Activated T-cell treated with anti-CD3 and anti-CD28 coated beads, Interleukin-2, amount 50 U/mL, for 24 hours (primary cell): ENCODE data around the gene COPG1.
"Not testable (repeated sequence)": the region's sequence is repeated elsewhere in the genome, so short reads cannot be mapped to it uniquely, and the experiment has no call there.

ENCODE experiments used
- DNase-seq: peaks from one replicate; pipeline ENCODE4 v3.0.0-alpha.2; 2020
- H3K27ac Mint-ChIP-seq: 2 replicates; pipeline ENCODE4 v1.8.0; 2020; ENCODE audit warnings: mild to moderate bottlenecking, mixed read lengths
- H3K27me3 Mint-ChIP-seq: 2 replicates; pipeline ENCODE4 v1.8.0; 2020; ENCODE audit warnings: mixed read lengths
- H3K36me3 Mint-ChIP-seq: 2 replicates; pipeline ENCODE4 v1.8.0; 2020; ENCODE audit warnings: low read depth, mixed read lengths
- H3K4me1 Mint-ChIP-seq: 2 replicates; pipeline ENCODE4 v1.8.0; 2020; ENCODE audit warnings: low read depth, mixed read lengths
- H3K4me3 Mint-ChIP-seq: 2 replicates; pipeline ENCODE4 v1.8.0; 2020; ENCODE audit warnings: mild to moderate bottlenecking, moderate library complexity, mixed read lengths
- H3K9me3 Mint-ChIP-seq: 2 replicates; pipeline ENCODE4 v1.8.0; 2020; ENCODE audit warnings: mixed read lengths

The COPG1 gene

GRCh38 chr3:129259612-129260477 is 10.4 kb downstream of the COPG1 start:
- Mint-ChIP-seq H3K36me3 (peaks cover 98% of the 10 kb centered on the region), H3K9me3 (no peaks in the 10 kb centered on the region), H3K4me1 (peaks cover 3% of the 10 kb centered on the region), H3K27me3 (no peaks in the 10 kb centered on the region), H3K4me3 (no peak overlapping the region), H3K27ac (no peak overlapping the region)
- no peak for DNase-seq

GRCh38 chr3:129260606-129261005 is 11.2 kb downstream of the COPG1 start:
- DNase-seq: no peak
- no peak overlapping the region for H3K4me3 Mint-ChIP-seq
- H3K27ac Mint-ChIP-seq: peak overlapping the region; percentile 4
- peaks cover 1% of the 10 kb centered on the region for H3K4me1 Mint-ChIP-seq
- H3K27me3 Mint-ChIP-seq: no peaks in the 10 kb centered on the region
- H3K36me3 Mint-ChIP-seq: peaks cover 98% of the 10 kb centered on the region
- H3K9me3 Mint-ChIP-seq: no peaks in the 10 kb centered on the region

- no peaks in the 10 kb centered on the region for H3K4me1 Mint-ChIP-seq
- no peaks in the 10 kb centered on the region for H3K9me3 Mint-ChIP-seq
- no peaks in the 10 kb centered on the region for H3K27me3 Mint-ChIP-seq
- peak; percentile 7 for DNase-seq
- H3K4me3 Mint-ChIP-seq: no peak overlapping the region
- peaks cover 98% of the 10 kb centered on the region for H3K36me3 Mint-ChIP-seq
- no peak overlapping the region for H3K27ac Mint-ChIP-seq
Measured at GRCh38 chr3:129261894-129262293, 12.5 kb downstream of the COPG1 start.

GRCh38 chr3:129263161-129263910 is 13.9 kb downstream of the COPG1 start:
- peak; percentile 6 for DNase-seq
- no peaks in the 10 kb centered on the region for H3K4me1 Mint-ChIP-seq
- H3K9me3 Mint-ChIP-seq: no peaks in the 10 kb centered on the region
- peak overlapping the region; percentile 31 for H3K27ac Mint-ChIP-seq
- H3K4me3 Mint-ChIP-seq: no peak overlapping the region
- peaks cover 98% of the 10 kb centered on the region for H3K36me3 Mint-ChIP-seq
- no peaks in the 10 kb centered on the region for H3K27me3 Mint-ChIP-seq

GRCh38 chr3:129264994-129265393 is 15.6 kb downstream of the COPG1 start:
- not testable (repeated sequence) for H3K4me1 Mint-ChIP-seq, H3K27me3 Mint-ChIP-seq, DNase-seq, H3K9me3 Mint-ChIP-seq, H3K4me3 Mint-ChIP-seq, H3K27ac Mint-ChIP-seq
- peaks cover 97% of the 10 kb centered on the region for H3K36me3 Mint-ChIP-seq

GRCh38 chr3:129266651-129267050 is 17.2 kb downstream of the COPG1 start:
- peaks cover 97% of the 10 kb centered on the region for H3K36me3 Mint-ChIP-seq

GRCh38 chr3:129268396-129268795 is 19.0 kb downstream of the COPG1 start:
- peak; percentile 16 for DNase-seq
- H3K27me3 Mint-ChIP-seq: no peaks in the 10 kb centered on the region
- no peaks in the 10 kb centered on the region for H3K4me1 Mint-ChIP-seq
- H3K36me3 Mint-ChIP-seq: peaks cover 98% of the 10 kb centered on the region
- H3K27ac Mint-ChIP-seq: no peak overlapping the region
- H3K9me3 Mint-ChIP-seq: no peaks in the 10 kb centered on the region
- no peak overlapping the region for H3K4me3 Mint-ChIP-seq

More at GRCh38 chr3:129266651-129267050, 17.2 kb downstream of the COPG1 start:
- peak; percentile 3 for DNase-seq
- no peak overlapping the region for H3K27ac Mint-ChIP-seq
- no peaks in the 10 kb centered on the region for H3K9me3 Mint-ChIP-seq
- H3K4me1 Mint-ChIP-seq: no peaks in the 10 kb centered on the region
- H3K27me3 Mint-ChIP-seq: no peaks in the 10 kb centered on the region
- H3K4me3 Mint-ChIP-seq: no peak overlapping the region

GRCh38 chr3:129271674-129272073 is 22.3 kb downstream of the COPG1 start:
- Mint-ChIP-seq H3K27me3 (no peaks in the 10 kb centered on the region), H3K4me3 (no peak overlapping the region), H3K4me1 (peaks cover 7% of the 10 kb centered on the region), H3K9me3 (no peaks in the 10 kb centered on the region), H3K36me3 (peaks cover 98% of the 10 kb centered on the region), H3K27ac (peak overlapping the region; percentile 11)
- peak; percentile 17 for DNase-seq

- Mint-ChIP-seq H3K27me3 (no peaks in the 10 kb centered on the region), H3K27ac (peak overlapping the region; percentile 96), H3K36me3 (peaks cover 89% of the 10 kb centered on the region), H3K4me3 (no peak overlapping the region), H3K9me3 (no peaks in the 10 kb centered on the region), H3K4me1 (peaks cover 41% of the 10 kb centered on the region)
- DNase-seq: no peak
Measured at GRCh38 chr3:129276385-129276784, 27.0 kb downstream of the COPG1 start.

- peaks cover 83% of the 10 kb centered on the region for H3K36me3 Mint-ChIP-seq
- DNase-seq: no peak
Measured at GRCh38 chr3:129277829-129278271, 28.4 kb downstream of the COPG1 start.

GRCh38 chr3:129278439-129278965 is 29.1 kb downstream of the COPG1 start, which contains the start of gene HMCES:
Gene HMCES (plus strand): TSS chr3:129278870. CDS start chr3:129279733, 863 bp downstream.
- Mint-ChIP-seq H3K4me1 (peaks cover 62% of the 10 kb centered on the region), H3K9me3 (no peaks in the 10 kb centered on the region), H3K36me3 (peaks cover 81% of the 10 kb centered on the region), H3K4me3 (peak within 1 kb of the TSS; percentile 97), H3K27ac (peak within 1 kb of the TSS; percentile 99), H3K27me3 (no peaks in the 10 kb centered on the region)
- peak; percentile 97 for DNase-seq

More at GRCh38 chr3:129277829-129278271, 28.4 kb downstream of the COPG1 start:
- Mint-ChIP-seq H3K27me3 (no peaks in the 10 kb centered on the region), H3K4me1 (peaks cover 56% of the 10 kb centered on the region), H3K4me3 (peak overlapping the region; percentile 97), H3K9me3 (no peaks in the 10 kb centered on the region), H3K27ac (peak overlapping the region; percentile 96)

- peak overlapping the region; percentile 99 for H3K27ac Mint-ChIP-seq
- H3K4me1 Mint-ChIP-seq: peaks cover 68% of the 10 kb centered on the region
- H3K4me3 Mint-ChIP-seq: peak overlapping the region; percentile 97
- no peaks in the 10 kb centered on the region for H3K27me3 Mint-ChIP-seq
- no peaks in the 10 kb centered on the region for H3K9me3 Mint-ChIP-seq
- H3K36me3 Mint-ChIP-seq: peaks cover 80% of the 10 kb centered on the region
- peak; percentile 77 for DNase-seq
Measured at GRCh38 chr3:129278966-129279906, 29.8 kb downstream of the COPG1 start.

- H3K4me3 Mint-ChIP-seq: peak overlapping the region; percentile 97
- no peaks in the 10 kb centered on the region for H3K27me3 Mint-ChIP-seq
- H3K36me3 Mint-ChIP-seq: peaks cover 77% of the 10 kb centered on the region
- H3K9me3 Mint-ChIP-seq: no peaks in the 10 kb centered on the region
- H3K27ac Mint-ChIP-seq: peak overlapping the region; percentile 99
- peaks cover 74% of the 10 kb centered on the region for H3K4me1 Mint-ChIP-seq
- no peak for DNase-seq
Measured at GRCh38 chr3:129280183-129280582, 30.8 kb downstream of the COPG1 start.

GRCh38 chr3:129281726-129282125 is 32.3 kb downstream of the COPG1 start:
- Mint-ChIP-seq H3K9me3 (no peaks in the 10 kb centered on the region), H3K4me3 (peak overlapping the region; percentile 44), H3K4me1 (peaks cover 67% of the 10 kb centered on the region), H3K27me3 (no peaks in the 10 kb centered on the region), H3K27ac (peak overlapping the region; percentile 91), H3K36me3 (peaks cover 72% of the 10 kb centered on the region)
- no peak for DNase-seq
